ENCODE measurements around the gene PTPN5.

Gene PTPN5

DNA sequence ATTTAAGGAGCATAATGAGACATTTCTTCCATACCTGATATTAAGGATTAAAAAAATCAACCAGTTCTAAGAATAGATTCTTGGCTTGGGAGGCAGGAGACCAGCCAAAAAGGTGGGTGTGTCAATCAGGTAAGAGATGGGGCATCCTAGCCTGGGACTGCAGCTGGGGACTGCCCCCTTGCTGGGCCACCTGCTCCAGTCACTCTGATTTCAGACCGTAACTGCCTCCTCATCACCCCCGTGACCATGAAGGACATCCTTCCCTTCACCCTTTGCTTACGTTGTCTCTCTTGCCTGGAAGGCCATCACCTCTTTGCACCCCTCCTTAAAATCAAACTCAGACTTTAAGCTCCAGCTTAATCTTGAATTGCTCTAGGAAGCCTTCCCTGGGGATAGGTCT lies 17.9 kb downstream of the PTPN5 start:
- no peak for DNase-seq (ENCODE audit: low read depth in 4 of 4, low spot score in 1 of 4)

DNA sequence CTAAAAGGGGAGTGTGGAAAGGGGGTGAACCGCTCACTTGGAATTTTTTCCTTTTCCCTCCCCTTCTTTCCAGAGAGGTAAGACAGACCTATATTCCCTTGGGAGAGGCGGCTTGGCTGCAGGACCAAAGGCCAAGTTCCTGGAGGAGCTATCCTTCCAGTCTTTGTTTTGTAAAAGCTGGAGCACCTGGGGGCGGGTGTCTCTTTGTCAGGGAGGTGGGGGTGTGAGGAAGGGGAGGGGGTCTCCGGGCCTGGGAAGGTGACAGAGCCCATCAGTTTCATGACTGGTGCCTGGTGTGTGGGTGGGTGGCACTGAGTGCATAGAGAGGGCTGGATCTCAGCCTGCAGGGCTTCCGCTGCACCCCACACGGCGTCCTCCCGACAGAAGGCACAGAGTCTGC lies 18.5 kb downstream of the PTPN5 start:
- no peak for DNase-seq (ENCODE audit: low read depth in 4 of 4, low spot score in 1 of 4)

- DNase-seq (ENCODE audit: low read depth in 4 of 4, low spot score in 1 of 4), result no peak
Observed at GRCh38 chr11:18772211-18772610, 19.4 kb downstream of the PTPN5 start.

DNA sequence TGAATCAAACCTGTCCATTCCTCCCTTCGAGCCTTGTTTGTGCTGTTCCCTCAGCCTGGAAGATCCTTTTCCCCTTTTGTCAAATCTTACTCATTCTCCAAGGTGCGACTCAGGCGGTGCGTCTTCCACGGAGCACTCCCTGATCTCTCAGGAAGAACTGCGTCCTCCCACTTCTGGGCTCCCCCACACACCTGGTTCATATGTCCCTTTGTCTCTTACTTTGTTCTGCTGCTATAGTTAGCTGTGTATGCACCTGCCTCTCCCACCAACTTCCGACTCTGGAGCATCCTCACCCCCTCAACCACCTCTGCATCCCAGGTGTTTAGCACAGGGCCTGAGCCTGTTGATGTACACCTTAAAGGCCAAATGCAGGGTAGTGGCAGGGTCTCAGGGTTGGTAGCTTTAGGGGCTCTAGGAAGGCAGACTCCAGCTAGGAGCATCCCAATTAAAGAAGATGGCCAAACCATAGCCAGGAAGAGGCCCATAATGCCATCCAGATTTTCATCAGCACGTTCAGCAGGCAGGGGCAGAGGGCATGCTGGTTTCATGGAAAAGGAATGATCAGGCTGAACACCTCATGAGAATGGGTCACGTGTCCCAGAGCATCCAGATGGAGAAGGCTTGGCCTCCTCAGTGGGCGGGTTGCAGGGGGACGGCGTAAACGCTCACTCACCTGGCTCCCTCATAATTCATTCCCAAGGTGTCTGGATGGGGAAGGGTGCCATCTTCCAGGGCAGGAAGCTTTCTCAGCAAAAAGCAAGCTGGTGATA lies 20.1 kb downstream of the PTPN5 start:
- DNase-seq (ENCODE audit: low read depth in 4 of 4, low spot score in 1 of 4), result no peak

DNA sequence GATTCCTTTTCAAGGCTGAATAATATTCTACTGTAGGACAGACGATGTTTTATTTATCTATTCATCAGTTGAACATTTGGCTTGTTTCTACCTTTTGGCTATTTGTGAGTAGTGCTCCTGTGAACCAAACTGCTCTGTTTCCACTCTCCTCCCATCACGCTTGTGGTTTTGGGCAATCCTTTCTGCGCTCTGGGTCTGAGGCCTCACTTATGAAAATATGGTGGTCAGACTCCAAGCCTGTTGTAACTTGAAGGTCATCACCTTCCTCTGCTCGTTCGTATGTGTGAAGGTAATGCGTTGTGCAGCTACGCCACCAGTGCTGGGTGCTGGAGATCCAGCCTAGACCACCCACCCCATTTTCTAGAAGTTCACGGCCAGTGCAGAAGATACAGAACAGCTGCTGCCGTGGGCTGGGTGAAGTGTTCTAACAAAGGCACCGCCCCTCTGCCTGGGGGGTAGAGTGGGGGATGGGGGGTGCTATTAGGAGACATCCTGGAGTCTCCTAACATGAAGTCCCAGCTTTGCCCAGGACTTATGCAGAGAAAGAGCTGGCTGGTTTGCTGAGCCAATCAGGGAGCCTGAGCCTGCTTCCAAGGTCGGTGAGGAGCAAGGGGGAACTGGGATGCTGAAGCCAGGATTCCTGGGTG lies 21.0 kb downstream of the PTPN5 start:
- no peak for DNase-seq (ENCODE audit: low read depth in 4 of 4, low spot score in 1 of 4)

GRCh38 chr11:18769802-18770456 lies 21.7 kb downstream of the PTPN5 start:
- no peak for DNase-seq (ENCODE audit: low read depth in 4 of 4, low spot score in 1 of 4)

- DNase-seq (ENCODE audit: low read depth in 4 of 4, low spot score in 1 of 4), result no peak
Observed at GRCh38 chr11:18768978-18769377, 22.6 kb downstream of the PTPN5 start.

- no peak for DNase-seq (ENCODE audit: low read depth in 4 of 4, low spot score in 1 of 4)
Observed at GRCh38 chr11:18768472-18768901, 23.1 kb downstream of the PTPN5 start.

- no peak for DNase-seq (ENCODE audit: low read depth in 4 of 4, low spot score in 1 of 4)
Observed at GRCh38 chr11:18766015-18766414, 25.6 kb downstream of the PTPN5 start.

DNA sequence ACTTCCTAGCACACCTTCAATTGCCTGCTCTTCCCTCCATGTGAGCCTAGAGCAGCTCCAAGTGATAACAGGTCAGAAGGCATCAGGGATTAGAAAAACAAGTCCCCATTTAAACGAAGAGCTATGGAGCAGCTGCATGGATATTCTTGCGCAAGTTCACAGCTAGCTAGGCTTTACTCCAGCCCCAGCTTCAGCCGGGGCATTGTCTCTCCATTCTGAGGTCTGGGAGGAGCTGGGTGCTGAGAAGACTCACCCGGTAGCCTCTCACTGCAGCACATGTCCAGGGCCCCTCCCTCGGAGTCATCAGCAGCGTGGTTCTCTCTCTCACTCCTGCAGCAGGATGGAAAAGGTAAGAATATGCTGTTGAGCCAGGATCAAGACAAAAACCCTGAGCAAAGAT lies 26.0 kb downstream of the PTPN5 start:
- no peak for DNase-seq (ENCODE audit: low read depth in 4 of 4, low spot score in 1 of 4)

DNA sequence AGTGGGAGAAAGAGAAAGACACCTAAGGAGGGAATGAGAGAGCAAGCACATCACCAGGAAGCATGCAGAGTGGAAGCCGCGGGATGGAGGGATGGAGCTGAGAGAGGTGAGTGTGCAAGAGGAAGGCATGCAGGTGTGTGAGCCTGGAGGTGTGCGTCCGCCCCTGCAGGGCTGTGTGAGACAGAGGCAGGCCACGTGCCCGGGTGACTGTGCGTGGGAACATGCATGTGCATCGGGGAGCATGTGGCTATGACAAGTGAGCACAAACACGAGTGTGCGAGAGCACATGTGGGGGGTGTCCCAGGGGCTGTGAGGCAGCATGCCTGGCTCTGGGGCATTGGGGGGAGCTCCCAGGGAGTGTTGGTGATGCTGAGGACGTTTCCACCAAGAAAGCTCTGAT lies 29.9 kb downstream of the PTPN5 start:
- no peak for DNase-seq (ENCODE audit: low read depth in 4 of 4, low spot score in 1 of 4)

DNA sequence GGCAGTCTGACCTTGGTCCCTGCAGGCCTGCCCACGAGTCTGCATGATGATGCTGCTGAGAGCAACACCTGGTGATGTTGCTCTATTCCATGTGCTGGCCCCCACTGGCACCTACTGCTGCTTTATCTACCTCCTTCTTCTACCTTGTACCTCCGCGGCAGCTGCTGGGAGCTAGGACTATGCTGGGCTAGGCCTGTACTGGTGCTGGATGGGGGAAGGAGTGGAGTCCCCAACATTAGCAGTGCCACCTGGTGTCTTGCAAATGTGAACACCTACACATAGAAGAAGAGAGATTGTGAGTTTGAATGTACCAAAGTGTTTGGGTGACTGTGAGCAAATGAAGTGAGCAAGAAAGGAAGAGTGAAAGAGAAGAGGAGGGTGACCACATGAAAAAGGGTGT lies 30.5 kb downstream of the PTPN5 start:
- no peak for DNase-seq (ENCODE audit: low read depth in 4 of 4, low spot score in 1 of 4)

- no peak for DNase-seq (ENCODE audit: low read depth in 4 of 4, low spot score in 1 of 4)
Observed at GRCh38 chr11:18757811-18758210, 33.8 kb downstream of the PTPN5 start.

GRCh38 chr11:18756889-18757288 lies 34.7 kb downstream of the PTPN5 start:
- no peak for DNase-seq (ENCODE audit: low read depth in 4 of 4, low spot score in 1 of 4)

GRCh38 chr11:18754308-18754707 lies 37.3 kb downstream of the PTPN5 start:
- no peak for DNase-seq (ENCODE audit: low read depth in 4 of 4, low spot score in 1 of 4)

GRCh38 chr11:18752502-18752901 lies 39.1 kb downstream of the PTPN5 start:
- DNase-seq (ENCODE audit: low read depth in 4 of 4, low spot score in 1 of 4), result no peak

GRCh38 chr11:18750944-18751343 lies 40.7 kb downstream of the PTPN5 start:
- no peak for DNase-seq (ENCODE audit: low read depth in 4 of 4, low spot score in 1 of 4)

- no peak for DNase-seq (ENCODE audit: low read depth in 4 of 4, low spot score in 1 of 4)
Observed at GRCh38 chr11:18749681-18750319, 41.8 kb downstream of the PTPN5 start.

- no peak for DNase-seq (ENCODE audit: low read depth in 4 of 4, low spot score in 1 of 4)
Observed at GRCh38 chr11:18748766-18749365, 42.7 kb downstream of the PTPN5 start.

DNA sequence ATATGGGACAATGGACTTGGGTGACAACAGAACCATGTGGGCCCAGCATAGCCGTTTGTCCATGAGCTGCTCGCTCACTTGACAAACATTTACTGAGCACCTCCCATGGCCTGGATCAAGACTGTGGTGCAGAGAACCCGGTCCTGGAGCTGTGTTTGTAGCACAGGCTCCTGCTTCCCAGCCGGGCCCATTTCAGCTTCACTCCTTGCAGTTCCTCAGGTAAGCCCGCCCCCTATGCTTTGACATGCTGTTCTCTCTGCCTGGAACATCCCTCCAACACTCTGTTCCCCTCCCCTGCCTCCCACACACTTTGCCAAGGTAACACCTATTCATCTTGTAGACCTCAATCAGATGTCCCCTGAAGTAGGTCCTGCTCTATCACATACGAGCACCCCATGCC lies 46.3 kb downstream of the PTPN5 start:
- no peak for DNase-seq (ENCODE audit: low read depth in 4 of 4, low spot score in 1 of 4)

- no peak for DNase-seq (ENCODE audit: low read depth in 4 of 4, low spot score in 1 of 4)
Observed at GRCh38 chr11:18743900-18744514, 47.6 kb downstream of the PTPN5 start.

Measured in stimulated activated CD4-positive, alpha-beta T cell treated with anti-CD3 and anti-CD28 coated beads, Interleukin-1b, Interleukin-23, amount 100 ng/mL, for 24 hours (primary cell).